Endothelial cell of umbilical vein (primary cell): ENCODE measurements around the gene CEP170.

Source experiments
- EZH2 ChIP-seq: IDR thresholded peaks from 2 replicates; pipeline ENCODE4 v1.6.1; 2012; ENCODE audit warnings: borderline replicate concordance, low read depth, mild to moderate bottlenecking, moderate library complexity, low read length, inconsistent platforms; ENCODE audit not compliant: severe bottlenecking
- FOS ChIP-seq: IDR thresholded peaks from 2 replicates; pipeline ENCODE4 v1.6.1; 2011; ENCODE audit warnings: mild to moderate bottlenecking, low read length, moderate library complexity, borderline replicate concordance; ENCODE audit not compliant: insufficient read depth
- GATA2 ChIP-seq: IDR thresholded peaks from 2 replicates; pipeline ENCODE4 v1.7.0; 2011; ENCODE audit warnings: low read depth, mild to moderate bottlenecking, moderate library complexity, mixed read lengths, low read length; ENCODE audit not compliant: insufficient read length, insufficient read depth
- JUN ChIP-seq: IDR thresholded peaks from 2 replicates; pipeline ENCODE4 v1.6.1; 2011; ENCODE audit warnings: borderline replicate concordance, low read depth; ENCODE audit not compliant: insufficient read length, insufficient read depth
- MYC ChIP-seq: IDR thresholded peaks from one replicate; pipeline ENCODE4 v1.6.1; 2011; ENCODE audit warnings: mild to moderate bottlenecking, low read depth, low read length
- POLR2A ChIP-seq: IDR thresholded peaks from 2 replicates; pipeline ENCODE4 v1.6.1; 2012; ENCODE audit warnings: low read depth, mild to moderate bottlenecking, control low read depth, low read length
- POLR2AphosphoS5 ChIP-seq: IDR thresholded peaks from 2 replicates; pipeline ENCODE4 v1.6.1; 2012; ENCODE audit warnings: low read depth, mild to moderate bottlenecking, control low read depth, low read length, moderate library complexity; ENCODE audit not compliant: insufficient read depth
- TF ChIP-seq, protein P1 (sequence below), 2 donors: IDR thresholded peaks; 1 replicate in 1 of 2; 2 replicates in 1 of 2; pipeline ENCODE4 v1.5.1; 2011; ENCODE audit warnings: low read length in 2 of 2, mild to moderate bottlenecking in 2 of 2, moderate library complexity in 2 of 2, control low read depth in 1 of 2, inconsistent platforms in 1 of 2, low read depth in 1 of 2; ENCODE audit not compliant: insufficient read depth in 1 of 2; ENCODE audit errors: extremely low read depth in 1 of 2
- TF ChIP-seq, protein P2 (sequence below): IDR thresholded peaks from 2 replicates; pipeline ENCODE4 v1.6.1; 2011; ENCODE audit not compliant: insufficient read depth, insufficient read length

- TF ChIP-seq, protein P1, sequence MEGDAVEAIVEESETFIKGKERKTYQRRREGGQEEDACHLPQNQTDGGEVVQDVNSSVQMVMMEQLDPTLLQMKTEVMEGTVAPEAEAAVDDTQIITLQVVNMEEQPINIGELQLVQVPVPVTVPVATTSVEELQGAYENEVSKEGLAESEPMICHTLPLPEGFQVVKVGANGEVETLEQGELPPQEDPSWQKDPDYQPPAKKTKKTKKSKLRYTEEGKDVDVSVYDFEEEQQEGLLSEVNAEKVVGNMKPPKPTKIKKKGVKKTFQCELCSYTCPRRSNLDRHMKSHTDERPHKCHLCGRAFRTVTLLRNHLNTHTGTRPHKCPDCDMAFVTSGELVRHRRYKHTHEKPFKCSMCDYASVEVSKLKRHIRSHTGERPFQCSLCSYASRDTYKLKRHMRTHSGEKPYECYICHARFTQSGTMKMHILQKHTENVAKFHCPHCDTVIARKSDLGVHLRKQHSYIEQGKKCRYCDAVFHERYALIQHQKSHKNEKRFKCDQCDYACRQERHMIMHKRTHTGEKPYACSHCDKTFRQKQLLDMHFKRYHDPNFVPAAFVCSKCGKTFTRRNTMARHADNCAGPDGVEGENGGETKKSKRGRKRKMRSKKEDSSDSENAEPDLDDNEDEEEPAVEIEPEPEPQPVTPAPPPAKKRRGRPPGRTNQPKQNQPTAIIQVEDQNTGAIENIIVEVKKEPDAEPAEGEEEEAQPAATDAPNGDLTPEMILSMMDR (IDR thresholded peaks at IDR 0.05; ENCODE audit: extremely low read depth in 1 of 2, insufficient read depth in 1 of 2, low read depth in 1 of 2, low read length in 2 of 2): no peak
- TF ChIP-seq EZH2: no peak
- no peak for TF ChIP-seq GATA2
- no peak for TF ChIP-seq POLR2AphosphoS5
- no peak for TF ChIP-seq MYC
- TF ChIP-seq POLR2A: no peak
- no peak for TF ChIP-seq FOS
- TF ChIP-seq, protein P2, sequence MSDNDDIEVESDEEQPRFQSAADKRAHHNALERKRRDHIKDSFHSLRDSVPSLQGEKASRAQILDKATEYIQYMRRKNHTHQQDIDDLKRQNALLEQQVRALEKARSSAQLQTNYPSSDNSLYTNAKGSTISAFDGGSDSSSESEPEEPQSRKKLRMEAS: no peak
- no peak for TF ChIP-seq JUN
Measured at GRCh38 chr1:243213045-243213787, 41.9 kb downstream of the CEP170 start.
